Spinal cord (tissue), 10 donors: ENCODE results near the gene SMC6. TPM values are rescaled to one million over a fixed set of nuclear protein-coding genes. Genes with fewer than 3 reads are reported as not detected.
A peak's percentile ranks its signal among the peaks of the same experiment; 100 is the strongest.

Source experiments
- DNase-seq, 6 donors: peaks; one replicate each; pipeline versions ENCODE4 v3.0.0 to v3.0.0-alpha.2; 2013 to 2015; ENCODE audit warnings: low spot score in 6 of 6, low read depth in 4 of 6
- H3K27ac ChIP-seq: one replicate; pipeline ENCODE4 v1.5.1; 2013; ENCODE audit warnings: low read depth, low read length, control low read depth
- H3K27me3 ChIP-seq: one replicate; pipeline ENCODE4 v1.6.1; 2013; ENCODE audit warnings: low read length; ENCODE audit not compliant: control insufficient read depth, insufficient read depth
- H3K36me3 ChIP-seq: one replicate; pipeline ENCODE4 v1.6.1; 2013; ENCODE audit warnings: low read length; ENCODE audit not compliant: control insufficient read depth, insufficient read depth
- H3K4me1 ChIP-seq: one replicate; pipeline ENCODE4 v1.6.1; 2013; ENCODE audit warnings: low read length; ENCODE audit not compliant: control insufficient read depth, insufficient read depth
- H3K4me3 ChIP-seq: one replicate; pipeline ENCODE4 v1.5.1; 2013; ENCODE audit warnings: low read depth, low read length, control low read depth
- H3K9me3 ChIP-seq: one replicate; pipeline ENCODE4 v1.6.1; 2013; ENCODE audit warnings: low read length; ENCODE audit not compliant: control insufficient read depth, insufficient read depth
- WGBS: methylation state at CpG from one replicate; pipeline ENCODE4 v1.1.5; 2013; ENCODE audit warnings: missing lambda C conversion rate; ENCODE audit not compliant: insufficient coverage; 5-methylcytosine and 5-hydroxymethylcytosine counted together
- long read RNA-seq, 4 donors: transcript quantifications; one replicate each; lab custom pipeline, GENCODE V29; 2026
- polyA plus RNA-seq, 2 donors: library from polyadenylated mRNA; unstranded; fragments of 120-200 nt; gene quantifications; one replicate each; pipeline ENCODE4 v1.2.1, GENCODE V29; 2013; ENCODE audit not compliant: insufficient read length in 2 of 2
- total RNA-seq, 2 donors: library from RNA; depleted of rRNA in 1 of 2; stranded (reverse); fragments of 120-200 nt in 1 of 2; fragments of >200 nt in 1 of 2; gene quantifications; one replicate each; pipeline versions ENCODE4 v1.2.3 to v1.2.4, GENCODE V29; 2013 to 2014
- donor health status: healthy.

Gene SMC6, protein sequence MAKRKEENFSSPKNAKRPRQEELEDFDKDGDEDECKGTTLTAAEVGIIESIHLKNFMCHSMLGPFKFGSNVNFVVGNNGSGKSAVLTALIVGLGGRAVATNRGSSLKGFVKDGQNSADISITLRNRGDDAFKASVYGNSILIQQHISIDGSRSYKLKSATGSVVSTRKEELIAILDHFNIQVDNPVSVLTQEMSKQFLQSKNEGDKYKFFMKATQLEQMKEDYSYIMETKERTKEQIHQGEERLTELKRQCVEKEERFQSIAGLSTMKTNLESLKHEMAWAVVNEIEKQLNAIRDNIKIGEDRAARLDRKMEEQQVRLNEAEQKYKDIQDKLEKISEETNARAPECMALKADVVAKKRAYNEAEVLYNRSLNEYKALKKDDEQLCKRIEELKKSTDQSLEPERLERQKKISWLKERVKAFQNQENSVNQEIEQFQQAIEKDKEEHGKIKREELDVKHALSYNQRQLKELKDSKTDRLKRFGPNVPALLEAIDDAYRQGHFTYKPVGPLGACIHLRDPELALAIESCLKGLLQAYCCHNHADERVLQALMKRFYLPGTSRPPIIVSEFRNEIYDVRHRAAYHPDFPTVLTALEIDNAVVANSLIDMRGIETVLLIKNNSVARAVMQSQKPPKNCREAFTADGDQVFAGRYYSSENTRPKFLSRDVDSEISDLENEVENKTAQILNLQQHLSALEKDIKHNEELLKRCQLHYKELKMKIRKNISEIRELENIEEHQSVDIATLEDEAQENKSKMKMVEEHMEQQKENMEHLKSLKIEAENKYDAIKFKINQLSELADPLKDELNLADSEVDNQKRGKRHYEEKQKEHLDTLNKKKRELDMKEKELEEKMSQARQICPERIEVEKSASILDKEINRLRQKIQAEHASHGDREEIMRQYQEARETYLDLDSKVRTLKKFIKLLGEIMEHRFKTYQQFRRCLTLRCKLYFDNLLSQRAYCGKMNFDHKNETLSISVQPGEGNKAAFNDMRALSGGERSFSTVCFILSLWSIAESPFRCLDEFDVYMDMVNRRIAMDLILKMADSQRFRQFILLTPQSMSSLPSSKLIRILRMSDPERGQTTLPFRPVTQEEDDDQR
- total RNA-seq (10 to 100 TPM; 28.1 to 31.5 TPM), polyA plus RNA-seq (10 to 100 TPM; 21.9 to 29.2 TPM)
- long read RNA-seq, donor 1, full-length matches to known transcripts: 4 of 4 reads
- long read RNA-seq, donor 1, partial matches to known transcripts: 0 of 4 reads
- long read RNA-seq, donor 1, other reads (novel, unspliced or antisense): 0 of 4 reads
- long read RNA-seq, donor 2: 0 reads
- long read RNA-seq, donor 3: 0 reads
- long read RNA-seq, donor 4: 0 reads

DNA sequence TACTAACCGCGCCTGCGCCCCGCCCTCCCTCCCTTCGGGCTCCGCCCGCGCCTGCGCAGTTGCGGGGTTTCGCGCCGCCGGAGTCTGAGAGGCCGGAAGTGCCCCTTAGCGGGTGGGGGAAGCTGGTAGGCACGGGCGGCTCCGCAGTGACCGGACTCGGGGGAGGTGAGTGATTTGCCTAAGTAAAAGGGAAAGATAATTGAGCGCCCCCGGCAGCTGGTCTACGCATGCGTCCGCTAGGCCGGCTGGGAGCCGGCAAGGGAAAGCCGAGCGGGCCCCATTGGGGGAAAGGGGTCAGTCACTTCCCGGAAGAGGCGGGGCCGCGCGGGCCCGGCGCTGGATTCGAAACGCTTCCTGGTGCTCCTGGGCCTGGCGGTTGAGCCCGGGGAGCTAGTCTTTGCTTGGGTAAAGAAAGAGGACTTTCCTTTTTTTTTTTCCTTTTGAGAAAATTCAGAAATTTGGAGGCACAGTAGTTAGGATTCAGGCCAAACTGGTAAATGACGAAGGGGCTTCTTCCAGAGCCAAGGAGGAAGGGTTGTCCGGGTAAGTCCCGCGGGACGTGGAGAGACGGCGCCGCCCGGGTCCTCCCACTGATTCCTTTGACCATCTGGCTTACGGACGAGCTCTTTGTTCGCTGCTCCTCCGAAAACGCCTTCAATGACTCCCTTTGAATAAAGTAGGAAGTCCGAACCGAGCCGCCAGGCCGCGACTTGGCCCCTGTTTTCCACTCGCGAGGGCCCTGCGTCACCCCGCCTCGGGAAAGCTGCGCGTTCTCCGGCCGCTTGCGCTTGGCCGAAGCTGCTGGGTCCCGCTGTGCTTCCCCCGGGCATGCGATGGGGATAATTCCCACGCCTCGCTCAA, at the start of gene SMC6, which contains the start of gene GEN1:
TSS of gene SMC6 (minus strand) at position 8 of the 861 bp plus-strand sequence. CDS start 7,864 bp downstream, outside the sequence.
TSS of gene GEN1 (plus strand) at position 336 of the 861 bp plus-strand sequence. CDS start 5,806 bp downstream, outside the sequence.
- peak within 1 kb of the TSS; percentile 87 for H3K4me3 ChIP-seq
- H3K4me1 ChIP-seq: peaks cover 5% of the 10 kb centered on the region
- WGBS: under 1% methylated on average over 76 of the region's 76 CpGs

DNA sequence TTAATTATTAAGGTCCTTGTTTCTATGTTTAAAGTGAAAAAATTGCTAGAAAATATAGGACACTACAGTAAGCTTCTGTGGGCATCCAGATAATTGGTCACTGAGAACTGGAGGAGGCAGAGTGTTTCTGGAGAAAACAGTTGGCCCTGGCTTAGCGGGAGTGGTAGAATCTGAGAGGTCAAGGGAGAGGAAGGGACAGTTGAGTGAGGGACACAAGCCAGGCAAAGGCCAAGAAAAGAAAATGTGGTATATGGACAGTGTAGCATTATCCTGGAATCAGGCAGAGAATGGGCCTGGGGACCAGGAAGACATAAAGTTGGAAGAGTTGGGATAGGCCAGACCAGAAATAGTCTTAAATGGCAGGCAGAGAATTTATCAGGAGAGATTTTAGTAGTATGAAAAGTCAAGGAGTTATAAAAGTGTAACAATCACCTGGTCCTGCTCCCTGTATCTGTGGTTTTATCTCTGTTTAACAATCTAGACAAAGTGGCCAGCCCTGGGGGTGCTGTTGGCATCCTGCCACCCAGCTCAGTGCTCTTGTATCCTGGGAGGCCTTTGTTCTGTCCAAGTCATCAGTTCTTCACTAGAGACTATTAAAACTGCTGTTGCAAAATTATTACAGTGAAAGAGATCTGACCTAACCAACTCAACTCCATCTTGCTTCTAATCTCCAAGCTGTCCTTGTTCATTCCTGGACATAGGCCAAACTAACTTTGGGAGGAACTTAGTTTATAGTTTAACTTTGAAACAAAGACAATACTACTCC, 47.3 kb upstream of the SMC6 start:
- no peaks in the 10 kb centered on the region for H3K9me3 ChIP-seq
- H3K36me3 ChIP-seq: no peaks in the 10 kb centered on the region
- 88% methylated on average over 1 of the region's 1 CpG for WGBS
- no peak overlapping the region for H3K4me3 ChIP-seq
- no peak for DNase-seq
- peaks cover 12% of the 10 kb centered on the region for H3K4me1 ChIP-seq
- no peaks in the 10 kb centered on the region for H3K27me3 ChIP-seq
- no peak overlapping the region for H3K27ac ChIP-seq

More for the DNA sequence above, at the start of gene SMC6, which contains the start of gene GEN1:
- DNase-seq: peak; percentile 80 to 97 (median 85)
- H3K9me3 ChIP-seq: no peaks in the 10 kb centered on the region
- H3K27ac ChIP-seq: peak within 1 kb of the TSS; percentile 99
- no peaks in the 10 kb centered on the region for H3K36me3 ChIP-seq
- H3K27me3 ChIP-seq: no peaks in the 10 kb centered on the region

DNA sequence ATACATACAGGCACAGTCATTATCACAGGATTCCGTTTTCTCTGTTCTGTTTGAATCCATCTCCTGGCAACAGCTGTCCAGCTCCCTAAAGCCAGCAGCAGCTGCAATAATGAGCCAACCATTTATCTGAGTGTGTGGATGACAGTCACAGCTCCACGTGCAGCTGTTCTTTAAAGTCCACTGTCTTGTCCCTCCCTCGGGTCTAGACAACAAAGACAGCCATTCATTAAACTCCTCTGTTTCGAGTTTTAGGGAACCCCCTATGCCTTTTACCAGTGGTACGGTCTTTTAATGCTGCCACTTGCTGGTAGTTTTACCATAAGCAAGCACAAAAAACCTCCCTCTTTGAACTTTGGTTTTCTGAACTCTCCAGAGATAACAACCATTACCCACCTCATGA, 46.6 kb upstream of the SMC6 start:
- no peaks in the 10 kb centered on the region for H3K9me3 ChIP-seq
- peak in 5 of 6 donors; percentile 33 to 83 (median 40) for DNase-seq
- 24% methylated on average over 3 of the region's 5 CpGs for WGBS
- no peak overlapping the region for H3K4me3 ChIP-seq
- no peaks in the 10 kb centered on the region for H3K36me3 ChIP-seq
- peaks cover 12% of the 10 kb centered on the region for H3K4me1 ChIP-seq
- no peak overlapping the region for H3K27ac ChIP-seq
- no peaks in the 10 kb centered on the region for H3K27me3 ChIP-seq

DNA sequence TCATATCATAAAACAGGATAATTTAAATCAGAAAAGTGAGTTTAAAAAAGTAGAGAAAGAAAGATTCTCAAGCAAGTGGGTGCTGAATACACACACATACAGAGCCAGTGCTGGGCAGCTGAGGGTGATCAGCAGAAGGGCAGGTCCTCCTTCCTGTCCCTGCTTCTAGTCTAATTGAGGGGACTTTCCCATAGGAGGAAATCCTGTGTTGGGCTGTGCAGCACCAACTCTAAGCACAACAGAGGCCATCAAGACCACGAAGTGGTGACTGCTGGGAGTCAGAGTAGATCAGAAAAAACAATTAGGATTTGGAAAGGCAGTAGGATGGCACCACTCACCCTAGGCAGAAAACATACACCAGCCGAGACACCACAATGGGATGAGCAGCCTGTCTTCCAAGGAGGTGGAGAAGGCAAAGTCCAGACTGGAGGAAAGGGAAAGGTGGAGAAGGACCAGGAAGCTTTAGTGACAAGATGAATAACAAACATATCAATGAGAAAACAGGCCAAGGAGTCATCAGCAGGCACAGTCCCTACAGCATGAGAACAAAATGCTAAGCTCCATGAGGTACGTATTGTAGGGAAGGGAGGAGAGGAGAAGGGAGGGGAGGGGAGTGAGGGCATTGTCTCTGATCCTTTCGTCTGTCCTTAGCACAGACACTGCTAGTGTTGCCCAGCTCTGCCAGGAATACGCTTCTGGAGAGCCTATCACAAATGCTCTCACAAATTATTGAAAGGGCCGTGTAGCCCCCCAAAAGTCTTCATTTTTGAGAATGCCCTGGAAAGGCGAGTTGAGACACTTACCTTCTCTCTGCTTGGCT, 45.9 kb upstream of the SMC6 start:
- H3K36me3 ChIP-seq: no peaks in the 10 kb centered on the region
- 22% methylated on average over 2 of the region's 7 CpGs for WGBS
- H3K27me3 ChIP-seq: no peaks in the 10 kb centered on the region
- H3K4me3 ChIP-seq: no peak overlapping the region
- DNase-seq: peak in 1 of 6 donors; percentile 34
- no peak overlapping the region for H3K27ac ChIP-seq
- no peaks in the 10 kb centered on the region for H3K9me3 ChIP-seq
- H3K4me1 ChIP-seq: peaks cover 12% of the 10 kb centered on the region

DNA sequence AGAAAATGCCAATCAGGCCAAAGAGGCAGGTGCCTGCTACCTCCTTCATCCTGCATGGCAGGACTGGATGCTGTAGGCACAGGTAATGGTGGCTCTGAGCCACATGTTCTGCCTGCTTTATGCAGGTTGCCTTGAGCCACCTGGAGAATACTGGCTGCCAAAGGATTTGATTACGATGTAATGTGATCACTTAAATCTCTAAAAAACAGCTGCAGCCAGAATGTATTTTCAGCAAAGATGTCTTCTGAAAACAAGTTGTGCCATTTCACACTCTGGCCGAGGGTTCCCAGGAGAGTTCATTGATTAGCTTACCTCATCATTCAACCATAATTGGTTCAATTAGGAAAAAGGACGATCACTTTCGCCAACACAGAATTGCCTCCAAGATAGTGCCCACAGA, 44.7 kb upstream of the SMC6 start:
- H3K4me1 ChIP-seq: peaks cover 14% of the 10 kb centered on the region
- no peak overlapping the region for H3K4me3 ChIP-seq
- WGBS: 94% methylated on average over 2 of the region's 4 CpGs
- H3K27me3 ChIP-seq: no peaks in the 10 kb centered on the region
- no peak overlapping the region for H3K27ac ChIP-seq
- no peaks in the 10 kb centered on the region for H3K36me3 ChIP-seq
- no peaks in the 10 kb centered on the region for H3K9me3 ChIP-seq
- DNase-seq: peak in 1 of 6 donors; percentile 55

DNA sequence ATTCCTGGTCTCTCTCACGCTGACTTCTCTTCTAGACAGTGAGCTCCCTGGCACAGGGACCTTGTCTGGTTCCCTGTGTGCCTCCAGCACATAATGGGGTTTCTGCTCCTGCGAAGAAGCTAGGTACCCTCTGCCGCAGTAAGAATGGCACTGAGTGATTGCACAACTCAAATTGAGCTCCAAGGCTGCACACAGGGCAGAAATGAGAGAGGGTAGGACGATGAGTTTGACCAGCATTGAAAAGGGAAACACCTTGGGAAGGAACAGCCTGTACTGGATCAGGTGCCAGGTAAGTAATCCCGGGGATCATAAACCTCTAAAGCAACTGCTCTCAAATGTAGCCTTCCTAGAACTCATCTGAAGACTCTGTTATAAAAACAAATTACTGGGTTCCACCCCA, 41.7 kb upstream of the SMC6 start:
- Histone ChIP-seq H3K9me3 (no peaks in the 10 kb centered on the region), H3K4me3 (no peak overlapping the region), H3K4me1 (peaks cover 9% of the 10 kb centered on the region), H3K36me3 (no peaks in the 10 kb centered on the region), H3K27me3 (no peaks in the 10 kb centered on the region), H3K27ac (no peak overlapping the region)
- DNase-seq: no peak
- 90% methylated on average over 3 of the region's 5 CpGs for WGBS

DNA sequence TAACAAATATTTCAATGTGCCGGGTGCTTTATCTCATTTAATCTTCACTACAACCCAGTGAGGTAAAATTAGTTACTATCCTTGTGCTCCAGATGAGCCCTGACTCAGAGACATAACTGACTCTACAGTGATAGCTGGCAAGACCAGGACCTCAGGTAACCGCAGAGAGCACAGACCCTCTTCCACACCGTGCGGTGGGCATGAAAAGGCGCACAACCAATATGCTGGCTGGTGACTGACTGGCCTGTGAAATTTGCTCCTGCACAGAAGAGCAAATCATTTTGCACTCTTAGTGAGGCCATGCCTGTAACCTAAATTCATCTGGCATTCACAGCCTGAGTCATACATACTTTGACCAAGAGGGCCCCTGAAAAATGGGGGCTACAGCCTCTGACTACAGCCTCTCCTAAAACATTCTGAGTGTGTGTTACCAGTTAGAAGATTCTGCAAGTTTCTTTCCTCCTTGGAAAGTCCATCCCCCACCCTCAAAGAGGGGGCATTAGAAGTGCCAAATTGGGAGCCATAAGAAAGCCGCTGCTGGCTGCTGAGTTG, 40.3 kb upstream of the SMC6 start:
- Histone ChIP-seq H3K36me3 (no peaks in the 10 kb centered on the region), H3K9me3 (no peaks in the 10 kb centered on the region), H3K27ac (no peak overlapping the region), H3K27me3 (no peaks in the 10 kb centered on the region), H3K4me1 (peaks cover 2% of the 10 kb centered on the region), H3K4me3 (no peak overlapping the region)
- WGBS: 95% methylated on average over 4 of the region's 6 CpGs
- DNase-seq: no peak
